B cell (primary cell): ENCODE results near the gene HDHD5. TPM values are rescaled to one million over a fixed set of nuclear protein-coding genes. Genes with fewer than 3 reads are reported as not detected.

Source experiments
- ATAC-seq: fragments of 200-7000 bp; cut with Tn5 transposase; one replicate; pipeline ENCODE4 v1.10.0; 2021; ENCODE audit warnings: low read depth, mild to moderate bottlenecking, moderate number of reproducible peaks, moderate library complexity
- CTCF ChIA-PET: fragments of 350-600 bp; sonication (Branson Sonifier 250); formaldehyde crosslinking; loops from one replicate; lab custom pipeline; 2021; ENCODE audit warnings: antibody characterized with exemption, inconsistent platforms; lab: Charles Lee
- POLR2A ChIA-PET: fragments of 350-600 bp; sonication (Branson Sonifier 250); formaldehyde crosslinking; loops from one replicate; lab custom pipeline; 2021; ENCODE audit warnings: antibody characterized with exemption; lab: Charles Lee
- DNase-seq: peaks from one replicate; pipeline ENCODE4 v3.0.0; 2013
- H2AFZ ChIP-seq: 2 replicates; pipeline ENCODE4 v1.6.1; 2012; ENCODE audit warnings: mild to moderate bottlenecking, low read depth, low read length; ENCODE audit not compliant: insufficient read depth, poor library complexity, severe bottlenecking
- H3K27ac ChIP-seq, 2 donors: 1 replicate in 1 of 2; 2 replicates in 1 of 2; pipeline ENCODE4 v1.5.1; 2012 to 2013; ENCODE audit warnings: low read length in 2 of 2, mild to moderate bottlenecking in 2 of 2, moderate library complexity in 1 of 2
- H3K27me3 ChIP-seq, 4 experiments: fragments of 200-600 bp in 1 of 4; sonication (generic) in 1 of 4; replicated peaks in 1 of 4; 1 replicate in 2 of 4; 2 replicates in 2 of 4; pipeline versions ENCODE4 v1.6.1 to v1.7.0; 2013 to 2016; ENCODE audit warnings: low read length in 3 of 4, mild to moderate bottlenecking in 2 of 4, mixed read lengths in 1 of 4, moderate library complexity in 1 of 4; ENCODE audit not compliant: insufficient read depth in 4 of 4, control insufficient read depth in 3 of 4; ENCODE audit errors: control extremely low read depth in 1 of 4
- H3K36me3 ChIP-seq, 2 experiments: replicated peaks in 1 of 2; 1 replicate in 1 of 2; 2 replicates in 1 of 2; pipeline versions ENCODE4 v1.6.1 to v1.7.1; 2013; ENCODE audit warnings: low read length in 1 of 2; ENCODE audit not compliant: insufficient read depth in 2 of 2, control insufficient read depth in 1 of 2; ENCODE audit errors: control extremely low read depth in 1 of 2, extremely low read depth in 1 of 2
- H3K4me1 ChIP-seq, 2 donors: fragments of 200-600 bp in 1 of 2; sonication (generic) in 1 of 2; 1 replicate in 1 of 2; 2 replicates in 1 of 2; pipeline versions ENCODE4 v1.5.1 to v1.6.1; 2013 to 2017; ENCODE audit warnings: low read length in 2 of 2; ENCODE audit not compliant: control insufficient read depth in 2 of 2, insufficient read depth in 2 of 2
- H3K4me2 ChIP-seq: replicated peaks from 2 replicates; pipeline ENCODE3; 2012; ENCODE audit warnings: mild to moderate bottlenecking, low read depth, low read length; ENCODE audit not compliant: poor library complexity, severe bottlenecking
- H3K4me3 ChIP-seq, 5 experiments: fragments of 200-600 bp in 1 of 5; sonication (generic) in 1 of 5; 1 replicate in 3 of 5; 2 replicates in 2 of 5; pipeline versions ENCODE4 v1.5.1 to v1.7.0; 2011 to 2016; ENCODE audit warnings: low read length in 4 of 5, mild to moderate bottlenecking in 4 of 5, low read depth in 2 of 5, control low read depth in 1 of 5, moderate library complexity in 1 of 5; ENCODE audit not compliant: insufficient read depth in 1 of 5; ENCODE audit errors: control extremely low read depth in 1 of 5, extremely low read depth in 1 of 5
- H3K79me2 ChIP-seq: fragments of 200-600 bp; sonication (generic); one replicate; pipeline ENCODE4 v1.6.0; 2016; ENCODE audit warnings: low read length; ENCODE audit not compliant: control insufficient read depth, insufficient read depth
- H3K9ac ChIP-seq: fragments of 200-600 bp; sonication (generic); 2 replicates; pipeline ENCODE4 v1.6.1; 2017; ENCODE audit warnings: mild to moderate bottlenecking, low read length, moderate library complexity
- H3K9me3 ChIP-seq, 3 donors: one replicate each; pipeline versions ENCODE4 v1.6.1 to v1.7.1; 2013; ENCODE audit warnings: low read length in 2 of 3; ENCODE audit not compliant: control insufficient read depth in 2 of 3, insufficient read depth in 1 of 3; ENCODE audit errors: control extremely low read depth in 1 of 3
- H4K20me1 ChIP-seq: 2 replicates; pipeline ENCODE4 v1.6.0; 2012; ENCODE audit warnings: mild to moderate bottlenecking, low read length; ENCODE audit not compliant: insufficient read depth, control insufficient read depth, poor library complexity, severe bottlenecking
- H3K27ac Mint-ChIP-seq: one replicate; pipeline ENCODE4 v1.8.0; 2021; ENCODE audit warnings: mixed read lengths
- H3K27me3 Mint-ChIP-seq: one replicate; pipeline ENCODE4 v1.8.0; 2021; ENCODE audit warnings: mixed read lengths
- H3K4me1 Mint-ChIP-seq: one replicate; pipeline ENCODE4 v1.8.0; 2021; ENCODE audit warnings: mixed read lengths
- H3K4me3 Mint-ChIP-seq: one replicate; pipeline ENCODE4 v1.8.0; 2021; ENCODE audit warnings: mixed read lengths
- H3K9me3 Mint-ChIP-seq: one replicate; pipeline ENCODE4 v1.8.0; 2022; ENCODE audit warnings: mixed read lengths; ENCODE audit not compliant: insufficient read depth
- CTCF ChIP-seq: fragments of 200-600 bp; IDR thresholded peaks from one replicate; pipeline ENCODE4 v1.8.0; 2022; ENCODE audit warnings: antibody characterized with exemption, mild to moderate bottlenecking
- EZH2 ChIP-seq: IDR thresholded peaks from 2 replicates; pipeline ENCODE4 v1.6.1; 2012; ENCODE audit warnings: borderline replicate concordance, low read depth, mild to moderate bottlenecking, moderate library complexity, low read length; ENCODE audit not compliant: insufficient read depth, poor library complexity, severe bottlenecking
- WGBS: methylation state at CpG from one replicate; pipeline ENCODE4 v1.1.5; 2013; ENCODE audit warnings: missing lambda C conversion rate; ENCODE audit not compliant: insufficient coverage; 5-methylcytosine and 5-hydroxymethylcytosine counted together
- intact Hi-C: fragments of 100-400 bp; cut with micrococcal nuclease; formaldehyde crosslinking; loops from one replicate; pipeline ENCODE4 v1.10.0; 2022
- polyA plus RNA-seq: library from polyadenylated mRNA; depleted of rRNA; stranded (reverse); fragments of >200 nt; gene quantifications from 2 replicates; pipeline ENCODE4 v1.2.3, GENCODE V29; 2012
- total RNA-seq, 2 donors: library from RNA; stranded (reverse); fragments of 120-200 nt in 1 of 2; gene quantifications; 1 replicate in 1 of 2; 2 replicates in 1 of 2; pipeline versions ENCODE4 v1.2.3 to v1.2.4, GENCODE V29; 2013 to 2022

Gene HDHD5
- total and polyA plus RNA-seq, 2 donors (not counting 1 experiment from before 2014, with no cell fraction given), result 17.7 to 37.7 TPM

GRCh38 chr22:17176715-17177114, 17.6 kb upstream of the HDHD5 start:
- 100% methylated on average over 4 of the region's 8 CpGs for WGBS
- POLR2A ChIA-PET, result no interaction called here

More at GRCh38 chr22:17176715-17177114, 17.6 kb upstream of the HDHD5 start:
- H3K9ac ChIP-seq, result no peak overlapping the region
- H3K9me3 ChIP-seq, result no peaks in the 10 kb centered on the region
- no peaks in the 10 kb centered on the region for H3K9me3 Mint-ChIP-seq
- H3K4me3 ChIP-seq, result no peak overlapping the region
- DNase-seq (no peak), ATAC-seq (no peak)
- peaks cover 2 to 7% of the 10 kb centered on the region in 2 donors for H3K4me1 ChIP-seq
- no peak overlapping the region for H3K4me2 ChIP-seq
- H3K27ac Mint-ChIP-seq, result no peak overlapping the region
- no peak for TF ChIP-seq EZH2
- no peak for TF ChIP-seq CTCF
- intact Hi-C loops, result no loop called here
- H3K27me3 ChIP-seq, result no peaks in the 10 kb centered on the region
- H3K4me1 Mint-ChIP-seq, result peaks cover 5% of the 10 kb centered on the region
- no peak overlapping the region for H3K4me3 Mint-ChIP-seq
- H3K36me3 ChIP-seq, result peaks cover 0 to 8% of the 10 kb centered on the region in 2 experiments
- no peak overlapping the region for H3K27ac ChIP-seq
- no peaks in the 10 kb centered on the region for H3K79me2 ChIP-seq
- CTCF ChIA-PET, result interaction anchor here (1.5 to 12.3 kb wide), 2 partner anchors 118 to 325 kb away, joined by 3 to 302 read pairs; no protein-coding TSS in a partner anchor
- H4K20me1 ChIP-seq, result no peaks in the 10 kb centered on the region
- no peaks in the 10 kb centered on the region for H3K27me3 Mint-ChIP-seq
- H2AFZ ChIP-seq, result no peak overlapping the region
